Dedifferentiated amniotic fluid mesenchymal stem cell (primary cell): Measurements from ENCODE around the gene DIAPH2.

Experiments
- DNase-seq: peaks from one replicate; pipeline ENCODE4 v3.0.0-alpha.2; 2016; ENCODE audit errors: extremely low spot score

The DIAPH2 gene

GRCh38 chrX:97474933-97475332 lies 790.3 kb downstream of the DIAPH2 start:
- no peak for DNase-seq

DNA sequence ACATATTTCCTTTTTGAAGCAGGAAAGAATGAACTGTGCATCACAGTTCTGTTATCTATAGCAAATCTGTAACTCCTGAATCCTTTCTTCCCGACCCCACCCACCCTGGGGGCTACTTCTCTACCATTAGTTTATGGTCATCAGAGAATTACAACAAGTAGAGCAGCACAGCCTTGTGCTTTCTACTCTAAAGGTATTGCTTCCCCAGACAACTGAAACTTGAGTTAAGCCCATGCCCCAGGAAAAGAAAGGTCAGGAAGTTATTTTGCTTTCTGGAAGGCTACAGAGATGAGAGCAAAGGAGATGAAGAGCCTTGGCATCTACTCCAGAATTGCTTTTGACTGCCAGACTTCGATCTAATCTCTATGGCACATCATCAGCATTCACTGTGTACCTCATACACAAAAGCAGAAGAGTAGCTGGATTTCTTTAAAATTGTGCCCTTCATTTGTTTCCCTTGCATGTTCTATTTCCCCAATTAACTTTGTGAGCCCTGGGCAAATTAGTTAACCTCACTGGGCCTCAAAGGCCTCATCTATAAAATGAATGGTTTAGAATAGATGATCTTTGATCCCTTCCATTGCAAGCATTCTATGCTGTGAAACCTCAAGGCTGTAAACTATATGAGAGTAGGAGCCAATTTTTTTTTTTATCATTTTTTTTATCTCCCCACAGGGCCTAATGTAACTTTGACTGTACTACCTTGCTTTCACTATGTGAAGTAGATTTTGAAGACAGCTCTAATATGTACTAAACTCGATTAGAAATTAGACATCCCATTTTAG lies 794.7 kb downstream of the DIAPH2 start:
- DNase-seq: no peak

GRCh38 chrX:97481228-97481627 lies 796.6 kb downstream of the DIAPH2 start:
- DNase-seq: no peak

DNA sequence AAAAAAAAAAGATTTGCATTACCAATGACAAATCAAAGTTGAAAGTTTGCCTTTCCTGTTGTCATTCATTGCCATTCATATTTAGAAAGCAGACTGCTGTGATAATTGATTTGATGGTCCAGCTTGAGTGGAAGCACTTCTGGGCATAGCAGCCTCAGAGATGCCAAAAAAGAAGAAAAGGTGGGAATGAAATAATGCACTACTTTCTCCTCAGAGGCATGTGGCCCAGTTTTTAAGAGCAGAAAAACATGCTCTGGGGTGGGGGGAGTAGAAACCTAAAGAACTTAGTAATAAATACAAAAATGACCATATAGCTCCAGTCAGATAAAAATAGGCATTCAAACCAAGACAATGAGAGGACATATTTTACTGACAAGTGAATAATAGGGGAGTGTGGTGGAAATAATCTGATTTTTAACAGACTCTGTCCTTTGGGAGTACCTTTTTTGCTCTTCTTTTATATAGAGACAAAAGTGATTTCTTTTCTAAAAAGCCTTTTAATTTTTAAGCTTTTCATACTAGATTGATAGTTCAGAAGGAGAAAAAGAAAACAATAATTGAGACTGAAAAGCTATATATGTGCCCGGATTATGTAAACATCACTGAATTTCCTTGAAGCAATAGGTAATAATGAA lies 798.1 kb downstream of the DIAPH2 start:
- no peak for DNase-seq

DNA sequence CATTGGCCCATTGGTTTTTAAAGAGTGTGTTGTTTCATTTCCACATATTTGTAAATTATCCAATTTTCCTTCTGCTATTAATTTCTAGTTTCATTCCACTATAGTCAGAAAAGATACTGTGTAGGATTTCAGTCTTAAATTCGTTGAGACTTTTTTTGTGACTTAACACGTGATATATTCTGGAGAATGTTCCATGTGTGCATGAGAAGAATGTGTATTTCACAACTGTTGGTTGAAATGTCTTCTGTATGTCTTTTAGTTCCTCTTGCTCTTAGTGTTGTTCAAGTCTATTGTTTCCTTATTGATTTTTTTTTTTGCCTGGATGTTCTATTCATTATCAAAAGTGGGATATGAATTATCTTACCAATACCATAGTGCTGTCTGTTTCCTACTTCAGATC lies 806.0 kb downstream of the DIAPH2 start:
- no peak for DNase-seq

DNA sequence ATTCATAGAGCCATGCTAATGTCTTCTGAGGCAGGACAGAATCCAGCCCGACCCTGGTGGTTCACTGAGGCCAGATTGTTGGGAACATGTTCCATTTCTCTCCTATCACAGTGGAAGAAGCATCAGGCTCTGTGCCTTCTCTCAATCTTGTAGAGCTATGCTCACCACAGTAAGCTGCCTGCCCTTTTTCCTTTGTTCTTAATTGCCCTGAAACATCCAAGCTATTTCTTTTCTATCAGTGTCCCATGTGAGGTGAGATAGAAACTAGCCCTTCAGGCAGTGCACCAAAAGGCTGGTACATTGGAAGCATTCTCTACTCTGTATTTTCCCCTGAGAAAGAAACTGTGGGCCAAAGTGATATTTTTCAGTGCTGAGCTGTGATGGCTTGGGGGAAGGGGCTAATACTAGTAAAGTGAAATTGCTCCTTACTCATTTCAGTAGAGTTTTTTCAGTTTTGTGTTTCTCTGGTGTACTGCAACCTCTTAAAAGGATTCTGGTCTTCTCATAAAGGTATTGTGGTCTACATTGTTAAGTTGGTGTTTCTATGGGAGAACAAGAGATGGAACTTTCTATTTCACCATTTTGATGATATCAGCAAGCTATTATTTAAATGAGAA lies 810.2 kb downstream of the DIAPH2 start:
- DNase-seq: no peak

GRCh38 chrX:97498093-97498492 lies 813.5 kb downstream of the DIAPH2 start:
- DNase-seq: no peak

DNA sequence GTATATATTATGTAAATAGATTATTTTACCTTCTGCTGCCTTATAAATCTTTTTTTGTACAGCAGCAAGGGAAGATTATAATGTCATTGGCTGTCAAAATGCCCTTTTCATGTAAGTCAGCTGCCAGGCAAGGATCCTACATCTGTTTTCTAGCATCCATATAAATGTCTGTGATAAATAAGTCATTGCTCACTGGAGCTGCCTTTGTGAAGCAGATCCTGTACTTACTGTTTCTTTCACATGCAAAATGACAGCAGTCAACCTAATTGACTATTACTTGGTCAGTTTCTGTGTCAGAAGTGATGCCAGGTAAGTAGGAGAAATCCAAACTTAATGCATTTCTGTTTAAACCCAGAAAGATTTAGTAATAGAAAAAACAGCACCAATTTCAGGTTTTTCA lies 819.8 kb downstream of the DIAPH2 start:
- DNase-seq: no peak

DNA sequence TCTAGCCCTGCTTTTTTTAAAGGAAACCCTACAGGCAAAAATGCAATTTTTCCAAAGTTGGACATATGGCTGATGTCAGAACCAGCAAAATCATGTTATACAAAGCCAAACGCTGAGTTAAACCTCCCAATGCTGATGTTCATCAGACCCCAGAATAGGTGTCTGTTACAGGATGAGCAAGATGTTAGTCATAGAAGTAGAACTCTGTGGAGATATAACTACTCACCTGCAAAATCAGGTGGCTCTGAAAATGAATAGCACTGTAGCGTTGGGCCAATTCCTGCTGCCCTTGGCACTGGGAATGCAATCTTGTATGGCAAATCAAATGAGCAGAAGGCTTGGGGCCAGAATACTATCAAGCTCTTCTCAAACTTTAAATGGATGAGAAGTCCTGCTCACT lies 833.1 kb downstream of the DIAPH2 start:
- DNase-seq: no peak

DNA sequence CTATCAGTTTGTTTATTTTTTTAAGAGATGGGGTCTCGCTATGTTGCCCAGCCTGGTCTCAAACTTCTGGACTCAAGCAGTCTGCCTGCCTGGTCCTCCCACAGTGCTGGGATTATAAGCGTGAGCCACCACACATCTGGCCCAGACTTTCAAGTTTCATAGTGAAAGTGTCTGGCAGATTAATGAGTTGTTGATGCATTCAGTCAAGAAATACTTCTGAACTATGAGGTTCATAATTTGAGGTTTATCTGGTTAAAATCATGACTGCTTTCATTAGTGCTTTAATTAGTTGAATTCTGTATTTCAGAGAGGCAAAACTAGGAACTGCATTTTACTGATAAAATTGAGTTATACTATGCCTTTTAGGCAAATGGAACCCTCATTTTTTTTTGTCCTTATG lies 837.7 kb downstream of the DIAPH2 start:
- DNase-seq: no peak

- no peak for DNase-seq
These were observed 839.7 kb downstream of the DIAPH2 start for GRCh38 chrX:97524340-97524739.

DNA sequence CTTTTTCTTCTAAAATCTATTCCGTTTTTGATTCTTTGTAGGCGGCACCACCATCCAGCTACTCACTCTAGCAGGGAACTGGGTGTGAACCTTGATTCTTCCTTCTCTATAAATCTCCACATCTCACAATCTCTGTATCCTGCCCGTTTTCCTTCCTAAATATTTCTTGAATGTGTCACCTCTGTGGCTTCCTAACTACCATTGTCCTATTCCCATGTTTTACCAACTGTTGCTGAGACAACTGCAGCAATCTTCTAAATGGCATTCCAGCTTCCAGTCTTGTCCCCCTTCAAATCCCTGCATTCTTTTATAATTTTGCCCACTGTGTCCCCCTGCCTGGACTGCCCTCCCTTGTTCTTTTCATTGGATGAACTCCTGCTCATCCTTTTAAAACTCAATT lies 840.4 kb downstream of the DIAPH2 start:
- DNase-seq: no peak

GRCh38 chrX:97525981-97526380 lies 841.3 kb downstream of the DIAPH2 start:
- no peak for DNase-seq

- no peak for DNase-seq
These were observed 843.1 kb downstream of the DIAPH2 start for GRCh38 chrX:97527725-97528124.

DNA sequence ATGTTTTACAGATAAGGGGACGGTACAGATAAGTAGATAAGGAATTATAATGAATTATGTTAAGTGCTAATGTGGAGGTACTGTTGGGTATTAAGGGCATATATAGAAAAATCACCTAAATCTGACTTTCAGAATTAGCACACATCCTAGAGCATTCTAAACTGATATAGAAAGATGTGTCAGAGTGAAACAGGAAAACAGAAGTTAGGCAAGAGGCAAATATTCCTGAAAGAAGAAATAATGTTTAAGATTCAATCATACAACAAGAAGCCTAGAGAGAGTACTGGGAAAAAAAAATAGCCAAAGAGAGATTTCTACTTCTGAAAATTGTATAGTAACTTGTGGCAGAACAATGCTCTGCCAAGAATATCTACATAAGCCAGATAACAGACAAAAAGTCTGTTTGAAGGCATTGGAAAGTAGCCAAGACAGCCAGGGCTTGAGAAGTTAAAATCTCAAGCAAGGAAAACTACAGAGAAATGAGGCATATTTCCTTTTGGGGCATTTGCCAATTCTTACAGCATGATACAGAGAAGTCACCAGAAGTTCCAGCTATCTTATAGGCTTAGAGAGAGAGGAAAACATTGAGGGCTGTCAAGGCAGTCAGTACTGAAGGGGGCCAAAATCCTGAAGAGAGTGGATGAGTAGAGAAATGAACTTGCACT lies 845.0 kb downstream of the DIAPH2 start:
- DNase-seq: no peak

DNA sequence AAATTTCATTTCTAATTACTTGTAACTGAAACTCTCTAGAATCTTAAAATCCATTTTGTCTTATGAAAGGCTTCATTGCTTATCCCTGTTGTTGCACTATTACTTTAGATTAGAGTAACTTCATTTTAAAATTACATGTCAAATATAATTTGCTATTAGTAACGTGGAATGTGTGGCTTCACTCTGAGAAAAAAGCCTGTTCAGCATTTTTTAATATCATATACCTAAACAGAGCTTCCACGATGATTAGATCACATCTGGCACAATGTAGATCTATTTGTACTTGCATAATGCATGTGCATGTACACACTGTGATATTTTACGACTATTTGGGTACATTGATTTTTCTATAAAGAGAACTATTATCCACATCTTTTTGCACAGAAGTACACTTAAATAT lies 847.2 kb downstream of the DIAPH2 start:
- no peak for DNase-seq

DNA sequence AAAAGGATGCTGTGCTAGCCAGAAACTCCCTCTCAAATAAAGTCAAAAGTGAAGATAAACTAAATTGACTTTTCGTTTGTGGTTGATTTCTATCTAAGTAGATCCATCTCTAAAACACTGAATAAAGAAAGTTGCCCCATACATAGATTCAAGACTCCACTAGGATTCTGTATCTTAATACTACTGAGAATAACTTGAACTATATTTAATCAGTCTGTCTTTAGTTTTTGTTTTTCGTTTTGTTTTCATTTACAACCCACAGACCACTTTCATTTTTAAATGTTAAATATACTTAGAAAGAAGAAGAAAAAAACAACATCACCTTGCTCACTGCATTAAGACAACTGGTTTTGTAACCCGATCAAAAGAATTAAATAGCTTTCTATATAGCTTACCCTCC lies 854.1 kb downstream of the DIAPH2 start:
- DNase-seq: no peak

DNA sequence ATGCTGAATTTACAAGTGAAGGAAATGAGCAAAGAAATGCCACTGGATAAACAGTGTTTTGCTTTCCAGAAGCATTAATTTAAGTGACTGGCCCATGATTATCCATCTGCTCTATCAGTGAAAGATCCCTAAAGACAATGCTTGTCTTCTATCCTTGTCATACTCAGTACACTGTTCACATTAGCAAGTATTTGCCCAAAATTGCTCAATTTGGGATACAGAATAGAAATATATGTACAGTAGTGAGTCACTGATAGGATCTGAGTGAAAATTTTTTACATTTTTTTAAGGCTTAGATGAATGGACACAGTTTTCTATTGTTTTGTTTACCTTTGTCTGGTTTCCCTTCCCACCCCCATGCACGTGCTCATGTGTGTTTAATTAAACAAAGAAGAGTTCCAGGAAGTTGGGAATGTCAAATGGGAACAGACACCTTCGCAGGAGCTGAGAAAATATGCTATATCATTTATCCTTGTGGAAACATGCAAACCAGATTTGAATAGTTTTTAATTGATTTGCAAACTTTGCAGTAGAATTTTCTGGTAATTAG lies 855.4 kb downstream of the DIAPH2 start:
- no peak for DNase-seq

GRCh38 chrX:97547877-97548578 lies 863.4 kb downstream of the DIAPH2 start:
- DNase-seq: no peak

DNA sequence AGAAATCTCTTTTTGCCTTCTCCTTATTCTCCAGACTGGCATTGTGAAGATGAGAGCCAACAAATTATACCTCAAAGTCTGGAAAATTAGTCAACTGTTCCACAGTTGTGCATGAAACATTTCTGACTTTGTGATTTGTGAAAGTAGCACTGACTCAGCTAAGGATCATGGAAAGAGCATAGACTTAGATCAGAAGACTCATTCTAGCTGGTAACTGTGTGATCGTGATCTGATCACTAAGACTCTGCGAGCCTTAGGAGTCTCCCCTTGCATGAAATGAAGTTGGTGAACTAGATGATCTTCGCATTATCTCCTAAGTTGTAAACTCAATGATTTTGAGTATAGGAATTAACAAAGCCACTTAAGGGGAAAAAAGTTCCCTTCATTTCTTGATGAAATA lies 867.2 kb downstream of the DIAPH2 start:
- no peak for DNase-seq

DNA sequence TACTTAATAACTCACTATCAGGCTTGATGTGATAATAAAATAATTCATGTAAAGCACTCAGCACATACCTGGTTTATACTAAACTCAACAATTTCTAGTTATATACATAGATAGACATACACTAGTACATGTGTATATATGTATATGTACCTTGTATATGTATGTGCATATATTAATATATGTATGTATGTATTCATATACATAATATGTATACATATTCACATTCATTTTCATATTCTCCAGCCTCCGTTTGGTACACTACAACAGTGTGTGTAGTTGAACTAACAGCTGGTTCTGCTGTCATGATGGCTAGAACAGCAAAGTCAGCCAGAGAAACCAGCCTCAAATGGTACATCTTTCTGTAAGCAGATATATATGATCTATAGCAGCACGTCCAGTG lies 869.2 kb downstream of the DIAPH2 start:
- DNase-seq: no peak

DNA sequence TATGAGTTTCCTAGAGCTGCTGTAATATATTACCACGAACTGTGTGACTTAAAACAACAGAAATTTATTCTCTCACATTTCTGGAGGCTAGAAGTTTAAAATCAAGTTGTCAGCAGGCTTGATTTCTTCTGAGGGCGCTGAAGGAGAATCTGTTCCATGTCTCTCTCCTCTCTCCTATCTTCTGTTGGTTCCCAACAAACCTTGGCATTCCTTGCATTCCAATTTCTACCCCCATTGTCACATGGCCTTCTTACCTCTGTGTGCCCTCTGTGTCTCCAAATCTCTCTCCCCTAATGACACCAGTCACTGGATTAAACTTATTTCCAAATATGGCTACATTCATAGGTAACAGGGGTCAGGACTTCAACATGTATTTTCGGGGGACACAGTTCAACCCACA lies 871.7 kb downstream of the DIAPH2 start:
- no peak for DNase-seq
